NCI-H1092 treated with DMSO at 0.1 percent for 48 hours (cell line): ENCODE results near the gene SEC22C.

Experiments
- DNase-seq: peaks from one replicate; lab custom pipeline; 2025; lab: John Stamatoyannopoulos, UW

SEC22C gene

GRCh38 chr3:42513121-42513520 lies 68.6 kb downstream of the SEC22C start:
- DNase-seq, result no peak

- no peak for DNase-seq
Observed at GRCh38 chr3:42511736-42512135, 70.0 kb downstream of the SEC22C start.

- DNase-seq, result no peak
Observed at GRCh38 chr3:42511201-42511600, 70.6 kb downstream of the SEC22C start.

GRCh38 chr3:42510325-42510724 lies 71.4 kb downstream of the SEC22C start:
- DNase-seq, result no peak

GRCh38 chr3:42509111-42509510 lies 72.7 kb downstream of the SEC22C start:
- DNase-seq, result no peak

GRCh38 chr3:42508562-42508961 lies 73.2 kb downstream of the SEC22C start:
- DNase-seq, result no peak

GRCh38 chr3:42507761-42508335 lies 73.9 kb downstream of the SEC22C start:
- DNase-seq, result no peak

GRCh38 chr3:42507252-42507651 lies 74.5 kb downstream of the SEC22C start:
- DNase-seq, result no peak

- no peak for DNase-seq
Observed at GRCh38 chr3:42505849-42506410, 75.8 kb downstream of the SEC22C start.

GRCh38 chr3:42505128-42505848 lies 76.5 kb downstream of the SEC22C start:
- DNase-seq, result no peak

GRCh38 chr3:42504334-42505127 lies 77.2 kb downstream of the SEC22C start:
- DNase-seq, result no peak

- no peak for DNase-seq
Observed at GRCh38 chr3:42503957-42504333, 77.8 kb downstream of the SEC22C start.

- no peak for DNase-seq
Observed at GRCh38 chr3:42503251-42503924, 78.4 kb downstream of the SEC22C start.

- DNase-seq, result peak; percentile 28
Observed at GRCh38 chr3:42502429-42503250, 79.1 kb downstream of the SEC22C start, which contains the start of gene VIPR1. VIPR1 (plus strand) TSS chr3:42502643; CDS start chr3:42502736, 93 bp downstream.

- DNase-seq, result peak; percentile 3
Observed at GRCh38 chr3:42501681-42502428, 79.9 kb downstream of the SEC22C start.

GRCh38 chr3:42501321-42501680 lies 80.5 kb downstream of the SEC22C start:
- peak; percentile 4 for DNase-seq

- no peak for DNase-seq
Observed at GRCh38 chr3:42500909-42501308, 80.9 kb downstream of the SEC22C start.

GRCh38 chr3:42500091-42500490 lies 81.7 kb downstream of the SEC22C start:
- no peak for DNase-seq

- DNase-seq, result no peak
Observed at GRCh38 chr3:42499478-42499871, 82.3 kb downstream of the SEC22C start.

- no peak for DNase-seq
Observed at GRCh38 chr3:42498791-42499477, 82.8 kb downstream of the SEC22C start.
